GM18868 (cell line): ENCODE results near the gene TTC23L.
"Not testable (repeated sequence)": the region's sequence is repeated elsewhere in the genome, so short reads cannot be mapped to it uniquely, and the experiment has no call there.

Source experiments
- ATAC-seq: cut with Tn5 transposase; IDR thresholded peaks from one replicate; pipeline ENCODE4 v1.9.1; 2021; ENCODE audit warnings: mild to moderate bottlenecking, moderate library complexity; ENCODE audit not compliant: unreplicated experiment

Gene TTC23L

DNA sequence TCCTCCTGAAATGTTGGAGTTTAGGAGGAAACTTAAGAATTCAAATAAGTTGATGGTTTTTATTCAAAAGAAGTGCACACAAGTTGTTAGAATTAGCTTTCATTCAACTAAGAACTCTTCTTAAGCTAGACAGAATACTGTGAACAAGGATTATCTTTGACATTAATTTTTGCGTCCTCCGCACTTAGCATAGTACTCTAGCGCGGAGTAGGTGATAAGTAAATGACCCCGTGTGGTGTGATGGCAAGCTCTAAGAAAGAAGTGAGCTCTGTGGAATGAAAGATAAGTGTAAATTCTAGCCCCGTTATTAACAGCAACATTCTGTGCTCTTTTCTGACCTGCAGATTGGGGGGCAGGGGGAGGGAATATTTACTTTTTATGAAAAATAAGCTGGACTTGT, 77.6 kb downstream of the TTC23L start:
- no peak for ATAC-seq

DNA sequence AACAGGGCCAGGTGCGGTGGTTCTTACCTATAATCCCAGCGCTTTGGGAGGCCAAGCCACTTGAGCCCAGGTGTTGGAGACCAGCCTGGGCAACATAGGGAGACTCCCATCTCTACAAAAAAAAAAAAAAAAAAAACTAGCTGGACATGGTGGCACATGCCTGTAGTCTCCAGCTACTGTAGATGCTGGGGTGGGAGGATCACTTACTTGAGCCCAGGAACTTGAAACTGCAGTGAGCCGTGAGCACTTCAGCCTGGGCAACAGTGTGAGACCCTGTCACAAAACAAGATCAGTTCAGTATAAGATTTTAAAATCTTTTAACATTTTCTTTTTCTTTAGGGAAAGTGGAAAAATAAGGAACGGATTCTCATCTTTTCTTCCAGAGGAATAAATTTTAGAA, 79.1 kb downstream of the TTC23L start:
- ATAC-seq: no peak

DNA sequence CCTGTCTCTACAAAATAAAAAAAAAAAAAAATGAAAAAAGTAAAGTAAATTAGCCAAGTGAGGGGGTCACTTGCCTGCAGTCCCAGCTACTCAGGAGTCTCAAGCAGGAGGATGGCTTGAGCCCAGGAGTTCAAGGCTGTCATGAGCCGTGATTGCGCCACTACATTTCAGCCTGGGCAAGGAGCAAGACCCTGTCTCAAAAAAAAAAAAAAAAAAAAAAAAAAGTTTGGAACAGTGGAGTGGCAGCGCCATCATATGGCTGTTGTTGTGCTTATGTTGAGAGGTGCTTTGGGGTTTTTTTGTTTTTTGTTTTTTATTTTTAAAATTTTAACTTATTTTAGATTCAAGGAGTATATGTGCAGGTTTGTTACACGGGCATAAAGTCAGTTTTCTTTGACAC, 80.1 kb downstream of the TTC23L start:
- no peak for ATAC-seq

DNA sequence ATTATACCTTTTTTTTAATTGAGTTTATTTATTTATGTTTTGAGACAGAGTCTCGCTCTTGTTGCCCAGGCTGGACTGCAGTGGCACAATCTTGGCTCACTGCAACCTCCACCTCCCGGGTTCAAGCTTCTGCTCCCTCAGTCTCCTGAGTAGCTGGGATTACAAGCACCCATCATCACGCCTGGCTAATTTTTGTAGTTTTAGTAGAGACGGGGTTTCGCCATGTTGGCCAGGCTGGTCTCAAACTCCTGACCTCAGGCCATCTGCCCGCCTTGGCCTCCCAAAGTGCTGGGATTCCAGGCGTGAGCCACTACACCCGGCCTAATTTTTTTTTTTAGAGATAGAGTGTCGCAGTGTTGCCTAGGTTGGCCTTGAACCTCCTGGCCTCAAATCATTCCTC, 84.3 kb downstream of the TTC23L start:
- ATAC-seq: not testable (repeated sequence)

DNA sequence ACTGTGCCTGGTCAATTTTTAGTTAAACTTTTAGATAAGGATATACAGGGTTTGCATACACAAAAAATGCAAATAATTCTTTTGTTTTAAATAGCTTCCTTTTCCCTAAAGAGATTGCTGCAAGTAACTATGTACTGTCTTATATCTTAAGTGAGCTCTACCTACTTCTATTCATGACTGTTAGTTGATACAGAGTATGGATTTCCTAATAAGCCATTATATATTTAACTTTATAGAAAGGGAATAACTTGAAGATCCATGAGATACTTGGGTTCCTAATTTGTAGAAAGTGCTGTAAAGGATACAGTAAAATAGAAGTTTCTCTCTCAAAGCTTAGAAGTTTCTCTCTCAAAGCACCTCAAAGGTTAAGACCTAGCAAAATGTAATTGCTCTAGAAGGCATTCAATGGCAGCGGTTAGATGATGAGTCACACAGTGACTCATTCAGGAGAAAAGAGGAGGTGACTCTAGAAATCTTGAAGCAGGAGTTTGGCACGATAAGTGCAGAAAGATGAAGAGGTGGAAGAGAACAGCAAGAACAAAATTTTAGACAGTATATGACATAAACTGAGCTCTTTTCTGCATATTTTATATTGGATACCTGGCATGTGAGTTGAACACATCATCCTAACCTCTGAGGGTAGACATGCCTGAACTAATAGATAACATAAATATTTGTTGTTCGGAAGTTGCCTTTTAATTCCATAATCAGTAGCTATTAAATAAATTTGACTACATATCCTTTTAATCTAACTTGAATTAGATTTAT, 84.9 kb downstream of the TTC23L start:
- peak; percentile 63 for ATAC-seq

DNA sequence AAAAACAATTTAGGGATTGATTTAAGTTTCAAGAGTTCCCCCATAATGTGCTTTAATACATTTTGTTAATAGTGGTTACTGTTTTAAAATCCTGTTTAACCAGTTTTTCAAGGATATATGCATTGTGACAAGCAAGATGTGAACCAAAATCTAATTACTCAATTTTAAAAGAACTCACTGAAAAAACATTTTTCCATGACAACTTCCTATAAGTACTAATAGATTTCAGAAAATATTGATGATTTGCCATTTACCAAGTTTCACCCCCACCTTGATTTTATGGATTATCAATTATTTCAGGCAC, 85.5 kb downstream of the TTC23L start:
- no peak for ATAC-seq

DNA sequence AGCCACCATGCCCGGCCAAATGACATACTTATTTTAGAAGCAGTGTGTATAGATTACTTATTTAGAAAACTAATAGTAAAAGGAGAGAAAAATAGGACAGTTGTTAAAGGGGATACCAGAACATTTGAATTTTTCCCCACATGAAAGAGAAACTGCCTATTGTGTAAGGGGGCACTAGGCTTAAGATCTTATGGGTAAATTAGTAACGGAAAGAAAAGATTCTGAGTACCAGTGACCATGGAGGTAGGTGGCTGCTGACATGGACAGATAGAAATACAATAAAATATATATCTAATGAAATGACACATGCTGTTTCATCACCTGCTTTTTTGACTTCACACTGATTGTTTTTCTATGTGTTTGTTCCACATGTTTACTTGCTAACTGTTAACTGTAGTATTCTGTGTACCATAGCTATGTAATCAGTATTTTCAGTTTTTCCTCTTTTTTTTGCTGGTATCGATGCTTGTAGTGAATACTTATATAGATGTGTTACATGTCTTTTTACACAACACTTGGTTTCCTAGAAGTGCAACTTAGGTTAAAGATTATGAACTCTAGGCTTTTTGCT, 87.4 kb downstream of the TTC23L start:
- ATAC-seq: no peak

DNA sequence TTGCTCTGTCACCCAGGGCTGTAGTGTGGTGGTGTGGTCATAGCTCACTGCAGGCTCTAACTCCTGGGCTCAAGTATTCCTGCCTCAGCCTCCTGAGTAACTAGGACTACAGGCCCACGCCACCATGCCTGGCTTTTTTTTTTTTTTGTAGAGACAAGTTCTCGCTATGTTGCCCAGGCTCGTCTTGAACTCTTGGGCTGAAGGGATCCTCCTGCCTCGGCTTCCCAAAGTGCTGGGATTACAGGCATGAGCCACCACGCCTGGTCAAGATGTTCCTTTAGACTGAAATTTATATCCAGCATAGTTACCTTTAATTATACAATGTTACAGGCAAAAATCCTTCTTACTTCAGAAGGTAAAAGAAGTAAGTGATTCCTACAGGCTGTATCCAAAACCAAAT, 88.8 kb downstream of the TTC23L start:
- no peak for ATAC-seq

DNA sequence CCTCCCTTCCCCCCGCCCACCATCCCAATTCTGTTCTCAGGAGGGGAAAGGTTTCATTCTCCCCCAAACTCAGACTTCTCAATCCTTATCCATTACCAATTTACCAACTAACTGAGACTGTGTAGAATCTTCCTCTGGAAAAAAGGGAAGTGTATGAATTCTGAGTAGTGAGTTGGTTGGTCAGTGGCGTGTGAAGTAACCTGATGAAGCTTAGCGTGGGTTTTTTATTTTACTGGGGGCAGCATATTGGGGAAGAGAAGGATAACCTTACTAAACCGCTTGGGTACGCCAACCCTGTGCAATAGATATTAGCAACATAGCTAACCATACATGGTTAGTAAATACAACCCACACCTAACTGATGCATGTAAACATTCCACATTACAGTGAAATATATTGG, 89.3 kb downstream of the TTC23L start:
- no peak for ATAC-seq

DNA sequence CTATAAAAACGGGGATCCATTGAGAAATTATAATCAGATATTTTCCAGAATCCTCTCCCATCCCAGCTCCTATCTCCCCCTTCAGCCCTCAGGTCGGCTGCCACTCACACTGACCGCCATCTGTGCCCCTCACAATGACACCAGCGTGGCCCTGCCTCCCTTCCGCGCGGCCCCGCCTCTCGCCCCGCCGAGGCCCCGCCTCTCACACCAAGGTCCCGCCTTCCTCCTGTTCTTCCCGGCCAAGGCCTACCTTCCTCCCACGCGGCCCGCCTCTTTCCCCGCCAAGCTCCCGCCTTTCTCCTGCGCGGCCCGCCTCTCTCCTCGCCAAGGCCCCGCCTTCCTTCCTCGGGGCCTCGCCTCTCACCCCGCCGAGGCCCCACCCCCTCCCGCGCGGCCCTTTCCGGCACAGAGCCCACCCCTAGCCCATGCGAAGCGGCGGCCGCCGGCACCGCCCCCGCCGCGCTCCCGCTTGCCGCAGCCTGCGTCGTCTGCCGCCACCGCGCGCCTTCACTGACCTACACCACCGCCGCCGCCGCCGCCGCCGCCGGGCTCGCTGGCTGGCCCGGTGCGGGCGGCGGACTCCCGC, 90.3 kb downstream of the TTC23L start, which contains the start of gene DNAJC21:
Gene DNAJC21 (plus strand): TSS at position 426 of the 586 bp plus-strand sequence. CDS start 261 bp downstream, outside the sequence.
- ATAC-seq: peak; percentile 84

DNA sequence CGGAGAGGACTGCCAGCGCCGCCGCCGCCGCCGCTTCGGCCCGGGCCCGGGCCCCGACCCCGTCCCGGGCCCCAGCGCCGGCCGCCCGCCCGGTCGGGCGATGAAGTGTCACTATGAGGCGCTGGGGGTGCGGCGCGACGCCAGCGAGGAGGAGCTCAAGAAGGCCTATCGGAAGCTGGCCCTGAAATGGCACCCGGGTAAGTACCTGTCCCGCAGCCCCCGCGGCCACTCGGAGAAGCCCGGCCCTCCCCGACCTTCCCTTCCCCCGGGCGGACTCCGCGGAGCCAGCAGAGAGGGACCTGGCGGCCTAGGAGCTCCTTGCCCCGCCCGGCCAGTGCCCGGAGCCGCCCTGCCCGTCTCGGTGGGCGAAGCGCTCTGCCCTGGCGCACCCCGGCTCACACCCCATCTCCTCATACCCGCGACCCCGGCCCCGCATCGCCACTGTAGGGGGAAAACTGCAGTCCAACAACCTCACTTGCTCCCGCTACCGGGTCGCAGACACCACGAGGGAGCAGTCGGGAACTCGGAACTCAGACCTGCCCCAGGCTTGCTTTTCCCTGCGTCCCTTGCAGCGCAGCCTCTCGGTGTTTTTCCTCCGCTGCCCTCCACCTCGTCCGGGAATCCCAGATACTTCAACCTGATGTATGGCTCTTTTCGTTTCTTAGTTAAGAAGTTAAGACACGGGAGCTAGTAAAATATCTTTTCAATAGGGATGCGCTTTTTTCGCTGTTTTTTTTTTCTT, 90.9 kb downstream of the TTC23L start:
- ATAC-seq: peak; percentile 79

DNA sequence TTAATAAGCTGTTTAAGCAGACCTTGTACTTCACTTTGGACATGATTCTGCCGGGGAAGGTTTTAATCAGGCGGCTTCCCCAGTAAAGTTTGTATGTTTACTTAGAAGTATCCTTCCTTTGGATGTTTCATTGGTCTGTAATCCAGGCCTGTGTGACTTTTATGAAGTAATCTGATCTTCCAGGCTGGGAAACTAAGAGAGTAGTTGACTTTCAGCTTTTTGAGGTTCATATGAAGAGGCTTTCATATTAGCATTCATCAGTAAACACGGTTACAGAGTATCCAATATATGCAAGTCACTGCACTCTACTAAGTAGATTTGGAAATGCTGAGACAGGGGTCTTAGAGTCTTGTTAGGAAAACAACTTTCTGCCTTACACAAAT, 91.5 kb downstream of the TTC23L start:
- ATAC-seq: no peak

DNA sequence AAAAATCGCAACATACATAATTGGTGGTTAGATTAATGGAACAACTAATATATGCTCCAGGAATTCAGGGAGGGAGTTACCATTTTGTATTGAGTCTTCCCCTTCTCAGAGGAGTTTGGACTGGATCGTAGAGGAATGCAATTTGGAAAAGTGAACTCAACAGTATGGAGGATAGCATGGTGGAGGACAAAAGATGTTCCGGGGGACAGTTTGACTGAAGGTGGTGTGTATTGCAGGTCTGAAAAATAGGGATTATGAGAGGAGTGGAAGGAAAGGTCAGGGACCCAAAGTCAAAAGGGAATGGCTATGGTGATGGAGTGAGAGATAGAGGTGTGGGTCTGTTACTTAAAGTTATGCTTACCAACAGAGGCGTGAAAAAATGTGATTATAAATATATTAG, 91.9 kb downstream of the TTC23L start:
- ATAC-seq: no peak

DNA sequence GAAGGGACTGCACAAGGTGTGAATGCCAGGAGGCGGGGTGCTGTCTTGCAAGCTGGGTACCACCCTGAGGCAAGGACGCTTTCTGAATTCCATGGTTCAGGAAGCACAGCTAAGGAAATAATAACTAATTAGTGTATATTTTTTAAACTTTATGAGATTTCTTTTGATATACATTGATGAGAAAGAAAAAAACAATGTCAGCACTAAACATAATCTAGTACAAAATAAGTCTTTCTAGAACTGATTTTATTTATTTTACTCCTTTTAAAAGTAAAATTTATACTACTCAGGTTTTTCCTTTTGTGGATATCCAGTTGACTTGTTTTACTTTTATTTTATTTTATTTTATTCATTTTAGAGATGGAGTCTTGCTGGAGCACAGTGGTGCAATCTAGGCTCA, 94.0 kb downstream of the TTC23L start:
- no peak for ATAC-seq

DNA sequence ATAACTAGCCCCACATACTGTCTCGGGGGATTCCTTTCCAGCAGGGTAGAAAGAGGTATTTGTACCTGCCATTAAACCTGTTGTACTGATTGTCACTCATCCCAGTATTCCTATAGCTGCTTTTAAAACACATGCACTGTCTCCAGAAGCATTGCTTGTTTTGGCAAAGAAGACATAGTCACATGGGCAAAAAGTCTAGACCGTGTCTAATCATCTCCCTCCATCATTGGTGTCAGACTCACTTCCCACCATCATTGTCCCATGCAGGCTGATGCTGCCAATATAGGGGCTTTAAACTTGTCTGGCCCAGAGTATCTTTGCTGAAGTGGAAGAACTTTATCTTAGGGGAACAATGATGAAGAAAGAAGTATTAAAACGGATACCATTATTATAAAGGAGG, 103.0 kb downstream of the TTC23L start:
- ATAC-seq: no peak

DNA sequence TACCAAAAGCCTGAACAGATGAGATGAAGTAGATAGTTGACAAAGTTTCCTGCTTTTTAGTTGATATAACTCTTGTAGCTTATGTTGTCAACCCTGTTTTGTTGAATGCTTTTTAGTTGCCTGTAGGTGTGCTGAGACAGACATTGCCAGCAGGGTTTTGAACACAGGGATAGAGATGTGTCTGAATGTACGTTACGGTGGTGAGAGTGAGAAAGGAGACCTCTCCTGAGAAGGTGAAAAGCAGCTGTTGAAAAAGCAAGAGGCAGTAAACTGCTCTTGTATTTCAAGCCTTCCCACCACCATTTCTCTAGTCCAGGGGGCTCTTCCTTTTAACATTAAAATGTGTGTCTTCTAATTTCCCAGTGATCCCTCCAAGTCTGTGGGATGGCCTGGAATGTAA, 105.1 kb downstream of the TTC23L start:
- no peak for ATAC-seq

DNA sequence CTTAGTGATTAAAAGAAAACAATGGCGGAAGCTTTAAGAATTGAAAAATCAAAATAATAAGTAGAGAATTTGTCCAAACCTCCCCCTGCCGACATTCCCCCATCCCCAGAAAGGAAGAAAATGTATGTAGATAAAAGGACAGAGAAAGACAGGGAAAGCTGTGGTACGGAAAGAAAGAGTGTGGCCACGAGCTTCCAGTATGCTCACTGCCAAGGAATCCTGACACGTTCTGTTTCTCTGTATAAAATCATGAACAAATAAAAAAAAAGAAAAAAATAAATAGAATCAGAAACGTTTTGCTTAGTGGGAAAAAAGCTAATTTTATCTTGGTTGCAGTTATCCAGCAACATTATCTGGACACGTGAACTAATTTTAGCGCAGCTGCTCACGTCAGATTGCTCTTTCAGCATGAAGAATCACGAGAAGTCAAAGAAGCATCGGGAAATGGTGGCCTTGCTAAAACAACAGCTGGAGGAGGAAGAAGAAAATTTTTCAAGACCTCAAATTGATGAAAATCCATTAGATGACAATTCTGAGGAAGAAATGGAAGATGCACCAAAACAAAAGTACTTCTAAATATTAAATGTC, 105.6 kb downstream of the TTC23L start:
- ATAC-seq: no peak
